K562 (cell line): ENCODE measurements around the gene MVP. TPM values are rescaled to one million over a fixed set of nuclear protein-coding genes. Genes with fewer than 3 reads are reported as not detected.

Experiments
- BCOR ChIP-seq: fragments of 450-650 bp; IDR thresholded peaks from 2 replicates; pipeline ENCODE4 v1.6.1; 2016
- BHLHE40 ChIP-seq: IDR thresholded peaks from 2 replicates; pipeline ENCODE4 v1.6.1; 2011; ENCODE audit warnings: low read length, improper control_type of control experiment
- CAMTA2 ChIP-seq: fragments of 250-450 bp; sonication (Bioruptor Pico); conservative IDR thresholded peaks from 2 replicates; pipeline ENCODE4 v1.5.1; 2022
- CBX3 ChIP-seq, 2 experiments: IDR thresholded peaks; 1 replicate in 1 of 2; 2 replicates in 1 of 2; pipeline ENCODE4 v1.6.1; 2012; ENCODE audit warnings: inconsistent platforms in 2 of 2, low read length in 2 of 2, borderline replicate concordance in 1 of 2, control low read depth in 1 of 2
- COPS2 ChIP-seq: fragments of 450-650 bp; conservative IDR thresholded peaks from 2 replicates; pipeline ENCODE4 v1.6.1; 2016; ENCODE audit warnings: mild to moderate bottlenecking, moderate library complexity
- CREM ChIP-seq: IDR thresholded peaks from 2 replicates; pipeline ENCODE4 v1.6.1; 2014; ENCODE audit warnings: antibody characterized with exemption, low read depth
- EHMT2 ChIP-seq: fragments of 450-650 bp; IDR thresholded peaks from 2 replicates; pipeline ENCODE4 v1.6.1; 2018; ENCODE audit warnings: antibody characterized with exemption
- EZH2 ChIP-seq: IDR thresholded peaks from 2 replicates; pipeline ENCODE4 v1.6.1; 2012; ENCODE audit warnings: low read depth, mild to moderate bottlenecking, inconsistent platforms, low read length, borderline replicate concordance
- HMGN3 ChIP-seq: IDR thresholded peaks from 2 replicates; pipeline ENCODE4 v1.6.1; 2011; ENCODE audit warnings: borderline replicate concordance, low read depth, mild to moderate bottlenecking, mixed read lengths, low read length; ENCODE audit not compliant: insufficient read length; ENCODE audit errors: extremely low read depth
- LCOR ChIP-seq: sonication (generic); formaldehyde crosslinking; IDR thresholded peaks from 2 replicates; pipeline ENCODE4 v1.8.0; 2022; ENCODE audit warnings: mild to moderate bottlenecking, missing genetic modification reagents
- MAFK ChIP-seq: IDR thresholded peaks from 2 replicates; pipeline ENCODE4 v1.6.1; 2011; ENCODE audit warnings: low read length, improper control_type of control experiment
- MCM5 ChIP-seq: fragments of 450-650 bp; IDR thresholded peaks from 2 replicates; pipeline ENCODE4 v1.6.1; 2016; ENCODE audit warnings: low read depth
- NR2F6 ChIP-seq: fragments of 450-650 bp; formaldehyde crosslinking; IDR thresholded peaks from 2 replicates; pipeline ENCODE4 v1.4.0; 2020; ENCODE audit warnings: mild to moderate bottlenecking
- PCBP1 ChIP-seq: fragments of 200-400 bp; formaldehyde crosslinking; IDR thresholded peaks from 2 replicates; pipeline ENCODE4 v1.6.1; 2018; ENCODE audit warnings: mild to moderate bottlenecking, low read depth, low read length; ENCODE audit not compliant: poor library complexity, severe bottlenecking
- PML ChIP-seq: IDR thresholded peaks from 2 replicates; pipeline ENCODE4 v1.6.1; 2012; ENCODE audit warnings: low read length, inconsistent platforms
- PTRF ChIP-seq: fragments of 450-650 bp; IDR thresholded peaks from 2 replicates; pipeline ENCODE4 v1.6.1; 2016; ENCODE audit warnings: mild to moderate bottlenecking, missing genetic modification characterization, missing compliant biosample characterization
- PURB ChIP-seq: sonication (generic); formaldehyde crosslinking; IDR thresholded peaks from 2 replicates; pipeline ENCODE4 v1.9.0; 2021; ENCODE audit warnings: low read depth, mild to moderate bottlenecking, missing genetic modification reagents
- RB1 ChIP-seq: fragments of 450-650 bp; IDR thresholded peaks from 2 replicates; pipeline ENCODE4 v1.6.1; 2017; ENCODE audit warnings: low read depth, mild to moderate bottlenecking
- SP2 ChIP-seq: IDR thresholded peaks from 2 replicates; pipeline ENCODE4 v1.6.1; 2011; ENCODE audit warnings: mild to moderate bottlenecking, low read depth, low read length, moderate library complexity; ENCODE audit not compliant: poor library complexity, severe bottlenecking; ENCODE audit errors: extremely low read depth
- SREBF2 ChIP-seq: sonication (generic); formaldehyde crosslinking; IDR thresholded peaks from 2 replicates; pipeline ENCODE4 v1.4.0; 2020; ENCODE audit warnings: mild to moderate bottlenecking, missing genetic modification reagents
- TAF15 ChIP-seq: fragments of 200-400 bp; formaldehyde crosslinking; IDR thresholded peaks from 2 replicates; pipeline ENCODE4 v1.6.1; 2017; ENCODE audit warnings: mild to moderate bottlenecking, low read depth, low read length, moderate library complexity
- TCF7L2 ChIP-seq: fragments of 150-350 bp; IDR thresholded peaks from 2 replicates; pipeline ENCODE4 v1.6.1; 2016; ENCODE audit warnings: low read depth, mild to moderate bottlenecking, low read length, moderate library complexity
- XRCC4 ChIP-seq: IDR thresholded peaks from one replicate; pipeline ENCODE4 v1.6.1; 2011; ENCODE audit not compliant: insufficient read depth, insufficient read length; ENCODE audit errors: extremely low read depth
- ZBTB17 ChIP-seq: fragments of 450-650 bp; formaldehyde crosslinking; IDR thresholded peaks from 2 replicates; pipeline ENCODE4 v1.4.0; 2020; ENCODE audit warnings: mild to moderate bottlenecking
- ZC3H8 ChIP-seq: fragments of 450-650 bp; IDR thresholded peaks from 2 replicates; pipeline ENCODE4 v1.6.1; 2017
- ZNF197 ChIP-seq: fragments of 200-800 bp; sonication (Bioruptor generic); IDR thresholded peaks from 2 replicates; pipeline ENCODE4 v1.6.1; 2016; ENCODE audit warnings: low read depth, missing genetic modification characterization, missing compliant biosample characterization
- ZNF445 ChIP-seq: fragments of 250-450 bp; sonication (Bioruptor Pico); IDR thresholded peaks from 2 replicates; pipeline ENCODE4 v1.4.0; 2020; ENCODE audit warnings: low read depth, mild to moderate bottlenecking, moderate library complexity
- ZNF551 ChIP-seq: fragments of 250-450 bp; sonication (Bioruptor Pico); IDR thresholded peaks from 2 replicates; pipeline ENCODE4 v1.5.0; 2021; ENCODE audit warnings: mild to moderate bottlenecking, moderate library complexity
- ZNF699 ChIP-seq: fragments of 250-450 bp; sonication (Bioruptor Pico); IDR thresholded peaks from 2 replicates; pipeline ENCODE4 v1.8.0; 2021; ENCODE audit warnings: mild to moderate bottlenecking, moderate library complexity; ENCODE audit not compliant: insufficient replicate concordance
- polyA plus RNA-seq, 8 experiments: library from polyadenylated mRNA; depleted of rRNA in 4 of 8; stranded (reverse) in 5 of 8; unstranded in 3 of 8; fragments of >200 nt; fragmentation: Nextera tagmentation in 2 of 8; fragmentation: Illumina TruSeq in 1 of 8; extraction: Ambion mirVana in 2 of 8; extraction: Trizol in 1 of 8; gene quantifications; 2 replicates each; pipeline versions ENCODE4 v1.2.1 to v1.2.3, GENCODE V29; 2011 to 2014; ENCODE audit warnings: inconsistent platforms in 1 of 8, missing spikeins in 1 of 8
- total RNA-seq, 7 experiments: library from RNA; depleted of rRNA in 6 of 7; stranded (reverse); fragments of >200 nt in 6 of 7; fragmentation: Illumina TruSeq in 2 of 7; extraction: Trizol in 2 of 7; gene quantifications; 2 replicates each; pipeline versions ENCODE4 v1.2.1 to v1.2.3, GENCODE V29; 2011 to 2021; ENCODE audit warnings: low replicate concordance in 1 of 7
- TF ChIP-seq, protein P1 (sequence below): fragments of 250-450 bp; sonication (Bioruptor Pico); IDR thresholded peaks from 2 replicates; pipeline ENCODE4 v1.5.1; 2021; ENCODE audit warnings: mild to moderate bottlenecking

MVP gene
- total and polyA plus RNA-seq, 9 of the 15 experiments (the other 6 are each of a cell fraction or from before 2014, with no cell fraction given) = 0.39 to 1.9 (median 0.76) TPM; not detected in 2

GRCh38 chr16:29809850-29810698 is 10.2 kb upstream of the MVP start (continued):
- TF ChIP-seq CBX3 (IDR thresholded peaks at IDR 0.05; ENCODE audit: borderline replicate concordance in 1 of 2, low read length in 2 of 2) (no peak), EHMT2 (no peak), ZNF445 (CRISPR knock-in tag) (no peak), ZNF551 (no peak), TAF15 (no peak), XRCC4 (no peak), PTRF (no peak), PCBP1 (no peak), CAMTA2 (no peak), BCOR (no peak), MAFK (no peak), SP2 (no peak), EZH2 (no peak), ZNF699 (CRISPR knock-in tag) (no peak), BHLHE40 (no peak), ZNF197 (CRISPR knock-in tag) (no peak), TCF7L2 (no peak), ZC3H8 (no peak), CREM (no peak), RB1 (peak; percentile 19; the same call in 1 of the 2 replicates), LCOR (CRISPR knock-in tag) (no peak), PURB (no peak), SREBF2 (CRISPR knock-in tag) (no peak), MCM5 (no peak), HMGN3 (no peak), COPS2 (no peak), ZBTB17 (CRISPR knock-in tag) (no peak), NR2F6 (CRISPR knock-in tag) (no peak), PML (0 out of 2 replicates have a peak, but pooled peaks have one; percentile 26)
- TF ChIP-seq, protein P1, sequence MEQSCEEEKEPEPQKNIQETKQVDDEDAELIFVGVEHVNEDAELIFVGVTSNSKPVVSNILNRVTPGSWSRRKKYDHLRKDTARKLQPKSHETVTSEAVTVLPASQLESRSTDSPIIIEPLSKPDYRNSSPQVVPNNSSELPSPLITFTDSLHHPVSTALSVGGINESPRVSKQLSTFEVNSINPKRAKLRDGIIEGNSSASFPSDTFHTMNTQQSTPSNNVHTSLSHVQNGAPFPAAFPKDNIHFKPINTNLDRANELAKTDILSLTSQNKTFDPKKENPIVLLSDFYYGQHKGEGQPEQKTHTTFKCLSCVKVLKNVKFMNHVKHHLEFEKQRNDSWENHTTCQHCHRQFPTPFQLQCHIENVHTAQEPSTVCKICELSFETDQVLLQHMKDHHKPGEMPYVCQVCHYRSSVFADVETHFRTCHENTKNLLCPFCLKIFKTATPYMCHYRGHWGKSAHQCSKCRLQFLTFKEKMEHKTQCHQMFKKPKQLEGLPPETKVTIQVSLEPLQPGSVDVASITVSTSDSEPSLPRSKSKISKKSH (CRISPR knock-in tag) = no peak
